ENCODE measurements around the gene TTC21A. TPM values are rescaled to one million over a fixed set of nuclear protein-coding genes. Genes with fewer than 3 reads are reported as not detected.

TTC21A gene
- total RNA-seq, 1 experiment from 2014 or later = 7.7 TPM

DNA sequence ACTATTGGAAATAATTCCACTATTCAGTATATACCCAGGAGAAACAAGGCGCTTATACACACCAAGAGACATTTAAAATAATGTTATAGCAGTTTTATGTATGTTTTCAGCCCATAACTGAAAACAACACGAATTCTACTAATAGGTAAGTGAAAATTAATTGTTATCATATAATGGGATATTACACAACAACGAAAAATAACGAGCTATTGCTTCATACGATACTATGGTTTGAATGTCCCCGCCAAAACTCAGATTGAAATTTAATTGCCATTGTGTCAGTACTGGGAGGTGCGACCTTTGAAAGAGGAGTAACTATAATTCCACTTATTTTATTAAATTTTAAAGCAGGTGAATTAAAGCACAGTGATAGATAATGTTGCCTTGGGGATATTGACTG lies 49.9 kb downstream of the TTC21A start:
- DNase-seq (ENCODE audit: low read depth, low spot score) (no peak), ATAC-seq (no peak)
- POLR2A ChIA-PET = no interaction called here
- BruUV-seq (replicated peaks) = no TSS peak
- TF ChIP-seq TCF7L2 (IDR thresholded peaks at IDR 0.05; ENCODE audit: low read depth, low read length) = no peak
- TF ChIP-seq, protein P1, sequence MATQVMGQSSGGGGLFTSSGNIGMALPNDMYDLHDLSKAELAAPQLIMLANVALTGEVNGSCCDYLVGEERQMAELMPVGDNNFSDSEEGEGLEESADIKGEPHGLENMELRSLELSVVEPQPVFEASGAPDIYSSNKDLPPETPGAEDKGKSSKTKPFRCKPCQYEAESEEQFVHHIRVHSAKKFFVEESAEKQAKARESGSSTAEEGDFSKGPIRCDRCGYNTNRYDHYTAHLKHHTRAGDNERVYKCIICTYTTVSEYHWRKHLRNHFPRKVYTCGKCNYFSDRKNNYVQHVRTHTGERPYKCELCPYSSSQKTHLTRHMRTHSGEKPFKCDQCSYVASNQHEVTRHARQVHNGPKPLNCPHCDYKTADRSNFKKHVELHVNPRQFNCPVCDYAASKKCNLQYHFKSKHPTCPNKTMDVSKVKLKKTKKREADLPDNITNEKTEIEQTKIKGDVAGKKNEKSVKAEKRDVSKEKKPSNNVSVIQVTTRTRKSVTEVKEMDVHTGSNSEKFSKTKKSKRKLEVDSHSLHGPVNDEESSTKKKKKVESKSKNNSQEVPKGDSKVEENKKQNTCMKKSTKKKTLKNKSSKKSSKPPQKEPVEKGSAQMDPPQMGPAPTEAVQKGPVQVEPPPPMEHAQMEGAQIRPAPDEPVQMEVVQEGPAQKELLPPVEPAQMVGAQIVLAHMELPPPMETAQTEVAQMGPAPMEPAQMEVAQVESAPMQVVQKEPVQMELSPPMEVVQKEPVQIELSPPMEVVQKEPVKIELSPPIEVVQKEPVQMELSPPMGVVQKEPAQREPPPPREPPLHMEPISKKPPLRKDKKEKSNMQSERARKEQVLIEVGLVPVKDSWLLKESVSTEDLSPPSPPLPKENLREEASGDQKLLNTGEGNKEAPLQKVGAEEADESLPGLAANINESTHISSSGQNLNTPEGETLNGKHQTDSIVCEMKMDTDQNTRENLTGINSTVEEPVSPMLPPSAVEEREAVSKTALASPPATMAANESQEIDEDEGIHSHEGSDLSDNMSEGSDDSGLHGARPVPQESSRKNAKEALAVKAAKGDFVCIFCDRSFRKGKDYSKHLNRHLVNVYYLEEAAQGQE (IDR thresholded peaks at IDR 0.05; ENCODE audit: insufficient read depth in 1 of 2, low read depth in 2 of 2, low read length in 1 of 2) = no peak
- no peak for TF ChIP-seq POLR2AphosphoS5 (IDR thresholded peaks at IDR 0.05; ENCODE audit: low read depth, low read length)
- no peak for TF ChIP-seq SIN3A (IDR thresholded peaks at IDR 0.05; ENCODE audit: borderline replicate concordance, insufficient read depth, low read depth, low read length)
- TF ChIP-seq, protein P2, sequence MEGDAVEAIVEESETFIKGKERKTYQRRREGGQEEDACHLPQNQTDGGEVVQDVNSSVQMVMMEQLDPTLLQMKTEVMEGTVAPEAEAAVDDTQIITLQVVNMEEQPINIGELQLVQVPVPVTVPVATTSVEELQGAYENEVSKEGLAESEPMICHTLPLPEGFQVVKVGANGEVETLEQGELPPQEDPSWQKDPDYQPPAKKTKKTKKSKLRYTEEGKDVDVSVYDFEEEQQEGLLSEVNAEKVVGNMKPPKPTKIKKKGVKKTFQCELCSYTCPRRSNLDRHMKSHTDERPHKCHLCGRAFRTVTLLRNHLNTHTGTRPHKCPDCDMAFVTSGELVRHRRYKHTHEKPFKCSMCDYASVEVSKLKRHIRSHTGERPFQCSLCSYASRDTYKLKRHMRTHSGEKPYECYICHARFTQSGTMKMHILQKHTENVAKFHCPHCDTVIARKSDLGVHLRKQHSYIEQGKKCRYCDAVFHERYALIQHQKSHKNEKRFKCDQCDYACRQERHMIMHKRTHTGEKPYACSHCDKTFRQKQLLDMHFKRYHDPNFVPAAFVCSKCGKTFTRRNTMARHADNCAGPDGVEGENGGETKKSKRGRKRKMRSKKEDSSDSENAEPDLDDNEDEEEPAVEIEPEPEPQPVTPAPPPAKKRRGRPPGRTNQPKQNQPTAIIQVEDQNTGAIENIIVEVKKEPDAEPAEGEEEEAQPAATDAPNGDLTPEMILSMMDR (IDR thresholded peaks at IDR 0.05) = no peak
- Histone ChIP-seq H3K4me1 (ENCODE audit: control insufficient read depth, insufficient read depth, low read length) (peaks cover 10% of the 10 kb centered on the region), H3K36me3 (ENCODE audit: control insufficient read depth, insufficient read depth, low read length) (no peaks in the 10 kb centered on the region), H3K4me3 (ENCODE audit: low read depth in 2 of 2, low read length in 2 of 2) (no peak overlapping the region), H3K9me3 (ENCODE audit: control insufficient read depth, insufficient read depth, low read depth, low read length) (no peaks in the 10 kb centered on the region), H3K27ac (ENCODE audit: low read length) (no peak overlapping the region), H3K27me3 (ENCODE audit: control insufficient read depth, insufficient read depth, low read length) (no peaks in the 10 kb centered on the region)
- intact Hi-C loops (cut with micrococcal nuclease; ENCODE audit: unreplicated experiment) (no loop called here), in situ Hi-C loops (cut with HindIII; ENCODE audit: low pct_unique_long_range_greater_than_20kb, low sequenced_read_pairs) (no loop called here)
- CTCF ChIA-PET = no interaction called here

DNA sequence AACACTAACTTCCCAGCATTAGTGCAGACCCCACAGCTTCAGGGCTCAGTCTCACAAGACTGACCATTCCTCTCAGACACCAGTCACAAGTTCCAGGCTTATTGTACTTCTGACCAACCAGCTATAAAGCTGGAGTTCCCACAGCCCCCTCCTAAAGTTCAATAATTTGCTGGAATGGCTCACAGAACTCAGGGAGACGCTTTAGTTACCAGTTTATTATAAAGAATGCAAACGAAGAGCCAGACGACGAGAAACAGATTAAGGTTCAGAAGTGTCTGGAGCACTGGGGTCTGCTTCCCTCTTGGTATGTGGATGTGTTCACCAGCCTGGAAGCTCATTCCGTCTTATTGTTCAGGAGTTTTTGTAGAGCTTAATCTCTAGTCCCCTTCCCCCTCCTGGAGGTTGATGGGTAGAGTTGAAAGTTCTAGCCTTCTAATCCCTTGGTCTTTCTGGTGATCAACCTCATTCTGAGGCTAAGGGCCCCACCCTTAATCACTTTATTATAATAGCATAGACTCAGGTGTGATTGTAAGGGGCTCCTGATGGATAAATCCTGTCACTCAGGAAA lies 50.8 kb downstream of the TTC21A start:
- Histone ChIP-seq H3K36me3 (ENCODE audit: control insufficient read depth, insufficient read depth, low read length) (no peaks in the 10 kb centered on the region), H3K4me1 (ENCODE audit: control insufficient read depth, insufficient read depth, low read length) (peaks cover 10% of the 10 kb centered on the region), H3K9me3 (ENCODE audit: control insufficient read depth, insufficient read depth, low read depth, low read length) (no peaks in the 10 kb centered on the region), H3K27me3 (ENCODE audit: control insufficient read depth, insufficient read depth, low read length) (no peaks in the 10 kb centered on the region), H3K27ac (ENCODE audit: low read length) (no peak overlapping the region), H3K4me3 (ENCODE audit: low read depth in 2 of 2, low read length in 2 of 2) (no peak overlapping the region)
- ChIA-PET POLR2A (no interaction called here), CTCF (interaction anchor here (0.6 kb wide), 1 partner anchor 160 kb away, joined by 4 read pairs; no protein-coding TSS in a partner anchor)
- no peak for ATAC-seq
- intact Hi-C loops (cut with micrococcal nuclease; ENCODE audit: unreplicated experiment) = no loop called here
- TF ChIP-seq POLR2AphosphoS5 (IDR thresholded peaks at IDR 0.05; ENCODE audit: low read depth, low read length) (no peak), SIN3A (IDR thresholded peaks at IDR 0.05; ENCODE audit: borderline replicate concordance, insufficient read depth, low read depth, low read length) (no peak), TCF7L2 (IDR thresholded peaks at IDR 0.05; ENCODE audit: low read depth, low read length) (no peak)
- TF ChIP-seq, protein P1 (IDR thresholded peaks at IDR 0.05; ENCODE audit: insufficient read depth in 1 of 2, low read depth in 2 of 2, low read length in 1 of 2) = no peak
- TF ChIP-seq, protein P2 (IDR thresholded peaks at IDR 0.05) = no peak
- in situ Hi-C loops (cut with HindIII; ENCODE audit: low pct_unique_long_range_greater_than_20kb, low sequenced_read_pairs) = no loop called here
- no peak for DNase-seq (ENCODE audit: low read depth, low spot score)
- BruUV-seq (replicated peaks) = no TSS peak

All from Panc1 (cell line).